Measurements from ENCODE around the gene SLIT3. TPM values are rescaled to one million over a fixed set of nuclear protein-coding genes. Genes with fewer than 3 reads are reported as not detected.
"Not testable (repeated sequence)": the region's sequence is repeated elsewhere in the genome, so short reads cannot be mapped to it uniquely, and the experiment has no call there.

SLIT3 gene
- total and polyA plus RNA-seq, 2 donors from 2014 or later = 14.5 to 54.1 TPM

GRCh38 chr5:168645195-168645594, 655.7 kb downstream of the SLIT3 start:
- DNase-seq = no peak
- FAIRE-seq = no peak
- no peak overlapping the region for H3K27ac ChIP-seq (ENCODE audit: low read depth in 2 of 2, low read length in 2 of 2)
- H3K27me3 ChIP-seq (ENCODE audit: control insufficient read depth, insufficient read depth, low read length) = no peaks in the 10 kb centered on the region
- no peak overlapping the region for H3K9ac ChIP-seq (ENCODE audit: low read length in 3 of 3)
- no peaks in the 10 kb centered on the region for H3K36me3 ChIP-seq (ENCODE audit: control insufficient read depth in 2 of 3, insufficient read depth in 3 of 3, low read length in 3 of 3)
- no peaks in the 10 kb centered on the region for H3K9me3 ChIP-seq (ENCODE audit: control insufficient read depth in 2 of 3, insufficient read depth in 1 of 3, low read length in 3 of 3)
- intact Hi-C loops (cut with DNase I) = no loop called here
- no peak overlapping the region for H3K4me3 ChIP-seq (ENCODE audit: low read length in 3 of 3)
- no peak for TF ChIP-seq CTCF (IDR thresholded peaks at IDR 0.05; ENCODE audit: borderline replicate concordance, extremely low read depth, insufficient read depth)
- no peaks in the 10 kb centered on the region for H3K4me1 ChIP-seq (ENCODE audit: control insufficient read depth in 2 of 3, insufficient read depth in 2 of 3, low read depth in 1 of 3, low read length in 3 of 3)

DNA sequence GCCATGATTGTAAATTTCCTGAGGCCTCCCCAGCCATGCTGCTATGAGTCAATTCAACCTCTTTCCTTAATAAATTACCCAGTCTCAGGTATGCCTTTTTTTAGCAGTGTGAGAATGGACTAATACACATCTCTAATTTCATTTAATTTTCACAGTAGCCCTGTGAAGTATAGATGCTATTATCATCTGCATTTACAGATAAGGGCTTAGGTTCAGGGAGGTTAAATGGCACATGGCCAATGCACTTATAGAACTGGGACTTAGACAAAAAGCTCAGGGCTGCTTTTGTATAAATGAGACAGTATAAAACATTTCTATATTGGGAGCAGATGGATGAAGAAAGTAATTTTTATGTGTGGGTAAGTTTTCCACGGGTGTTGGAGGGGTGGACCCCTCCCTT, 658.9 kb downstream of the SLIT3 start:
- Histone ChIP-seq H3K9me3 (ENCODE audit: control insufficient read depth in 2 of 3, insufficient read depth in 1 of 3, low read length in 3 of 3) (no peaks in the 10 kb centered on the region), H3K4me3 (ENCODE audit: low read length in 3 of 3) (no peak overlapping the region), H3K9ac (ENCODE audit: low read length in 3 of 3) (no peak overlapping the region), H3K27me3 (ENCODE audit: control insufficient read depth, insufficient read depth, low read length) (no peaks in the 10 kb centered on the region), H3K27ac (ENCODE audit: low read depth in 2 of 2, low read length in 2 of 2) (no peak overlapping the region), H3K36me3 (ENCODE audit: control insufficient read depth in 2 of 3, insufficient read depth in 3 of 3, low read length in 3 of 3) (no peaks in the 10 kb centered on the region), H3K4me1 (ENCODE audit: control insufficient read depth in 2 of 3, insufficient read depth in 2 of 3, low read depth in 1 of 3, low read length in 3 of 3) (no peaks in the 10 kb centered on the region)
- FAIRE-seq (no peak), DNase-seq (no peak)
- intact Hi-C loops (cut with DNase I) = no loop called here
- no peak for TF ChIP-seq CTCF (IDR thresholded peaks at IDR 0.05; ENCODE audit: borderline replicate concordance, extremely low read depth, insufficient read depth)

- H3K4me1 ChIP-seq (ENCODE audit: control insufficient read depth in 2 of 3, insufficient read depth in 2 of 3, low read depth in 1 of 3, low read length in 3 of 3); H3K36me3 ChIP-seq (ENCODE audit: control insufficient read depth in 2 of 3, insufficient read depth in 3 of 3, low read length in 3 of 3); H3K9ac ChIP-seq (ENCODE audit: low read length in 3 of 3); H3K27ac ChIP-seq (ENCODE audit: low read depth in 2 of 2, low read length in 2 of 2); DNase-seq; H3K4me3 ChIP-seq (ENCODE audit: low read length in 3 of 3); intact Hi-C loops (cut with DNase I); H3K27me3 ChIP-seq (ENCODE audit: control insufficient read depth, insufficient read depth, low read length); H3K9me3 ChIP-seq (ENCODE audit: control insufficient read depth in 2 of 3, insufficient read depth in 1 of 3, low read length in 3 of 3); FAIRE-seq: not testable (repeated sequence)
Measured at GRCh38 chr5:168638846-168639245, 662.1 kb downstream of the SLIT3 start.

DNA sequence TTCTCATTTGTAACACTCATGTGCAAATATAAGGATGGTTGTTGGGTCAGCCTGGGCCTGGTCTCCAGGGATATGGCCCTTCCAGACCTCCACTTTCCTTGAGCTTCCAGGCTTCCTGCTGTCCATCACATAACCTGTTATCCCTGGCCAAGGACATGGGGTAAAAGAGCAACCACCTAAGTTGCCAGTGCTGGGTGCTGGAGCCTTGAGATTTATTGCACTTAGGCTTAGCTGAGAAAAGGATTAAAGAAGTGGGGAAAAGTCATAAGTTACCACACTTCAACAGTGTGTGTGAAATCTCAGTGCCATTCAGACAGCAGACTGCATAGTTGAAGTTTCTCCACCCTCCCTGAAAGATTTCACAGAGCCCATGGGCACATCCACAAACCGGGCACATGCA, 663.1 kb downstream of the SLIT3 start:
- H3K9me3 ChIP-seq (ENCODE audit: control insufficient read depth in 2 of 3, insufficient read depth in 1 of 3, low read length in 3 of 3) = no peaks in the 10 kb centered on the region
- no peak for DNase-seq
- no peak overlapping the region for H3K9ac ChIP-seq (ENCODE audit: low read length in 3 of 3)
- intact Hi-C loops (cut with DNase I) = no loop called here
- no peaks in the 10 kb centered on the region for H3K36me3 ChIP-seq (ENCODE audit: control insufficient read depth in 2 of 3, insufficient read depth in 3 of 3, low read length in 3 of 3)
- H3K4me3 ChIP-seq (ENCODE audit: low read length in 3 of 3) = no peak overlapping the region
- H3K27me3 ChIP-seq (ENCODE audit: control insufficient read depth, insufficient read depth, low read length) = no peaks in the 10 kb centered on the region
- no peak overlapping the region for H3K27ac ChIP-seq (ENCODE audit: low read depth in 2 of 2, low read length in 2 of 2)
- no peaks in the 10 kb centered on the region for H3K4me1 ChIP-seq (ENCODE audit: control insufficient read depth in 2 of 3, insufficient read depth in 2 of 3, low read depth in 1 of 3, low read length in 3 of 3)
- FAIRE-seq = no peak
- no peak for TF ChIP-seq CTCF (IDR thresholded peaks at IDR 0.05; ENCODE audit: borderline replicate concordance, extremely low read depth, insufficient read depth)
